GM12873 (cell line): ENCODE results near the gene TCF12.

Source experiments
- CTCF ChIP-seq: IDR thresholded peaks from 2 replicates; pipeline ENCODE4 v1.5.1; 2012; ENCODE audit warnings: low read depth, mild to moderate bottlenecking, moderate library complexity, low read length, control low read depth; ENCODE audit not compliant: insufficient read depth; ENCODE audit errors: missing control alignments

The TCF12 gene

GRCh38 chr15:57147621-57148020, 229.2 kb downstream of the TCF12 start:
- no peak for TF ChIP-seq CTCF

GRCh38 chr15:57148262-57148661, 229.8 kb downstream of the TCF12 start:
- TF ChIP-seq CTCF = no peak

- TF ChIP-seq CTCF = no peak
Observed at GRCh38 chr15:57149196-57149595, 230.8 kb downstream of the TCF12 start.

- TF ChIP-seq CTCF = no peak
Observed at GRCh38 chr15:57150066-57150865, 231.8 kb downstream of the TCF12 start.

- TF ChIP-seq CTCF = no peak
Observed at GRCh38 chr15:57152133-57152532, 233.7 kb downstream of the TCF12 start.

- TF ChIP-seq CTCF = no peak
Observed at GRCh38 chr15:57152666-57153539, 234.5 kb downstream of the TCF12 start.

GRCh38 chr15:57156210-57156884, 237.9 kb downstream of the TCF12 start:
- TF ChIP-seq CTCF = no peak
